Trophoblast cell (in vitro differentiated cells and primary cell): ENCODE measurements around the gene BCL2L11.

ENCODE experiments used
- DNase-seq, 2 donors: peaks; one replicate each; pipeline ENCODE4 v3.0.0-alpha.2; 2016
- H2AFZ ChIP-seq: 2 replicates; pipeline ENCODE4 v1.6.1; 2013; ENCODE audit warnings: low read length, moderate library complexity, mild to moderate bottlenecking; ENCODE audit not compliant: insufficient read depth, poor library complexity
- H2AK5ac ChIP-seq: 2 replicates; pipeline ENCODE4 v1.6.1; 2013; ENCODE audit warnings: mild to moderate bottlenecking, low read length
- H2BK120ac ChIP-seq: 2 replicates; pipeline ENCODE4 v1.6.1; 2013; ENCODE audit warnings: low read length, mild to moderate bottlenecking, moderate library complexity; ENCODE audit not compliant: insufficient read depth, poor library complexity
- H2BK12ac ChIP-seq: 2 replicates; pipeline ENCODE4 v1.6.1; 2013; ENCODE audit warnings: mild to moderate bottlenecking, low read length, moderate library complexity
- H2BK5ac ChIP-seq: 2 replicates; pipeline ENCODE4 v1.6.1; 2013; ENCODE audit warnings: low read length, low read depth, moderate library complexity, mild to moderate bottlenecking; ENCODE audit not compliant: poor library complexity
- H3K14ac ChIP-seq: 2 replicates; pipeline ENCODE4 v1.6.1; 2013; ENCODE audit warnings: mild to moderate bottlenecking, low read length
- H3K18ac ChIP-seq: 2 replicates; pipeline ENCODE4 v1.6.1; 2013; ENCODE audit warnings: mild to moderate bottlenecking, low read length
- H3K23ac ChIP-seq: 2 replicates; pipeline ENCODE4 v1.6.1; 2013; ENCODE audit warnings: low read length
- H3K27ac ChIP-seq: 2 replicates; pipeline ENCODE4 v1.5.1; 2013; ENCODE audit warnings: low read depth, mild to moderate bottlenecking, inconsistent platforms, low read length, moderate library complexity
- H3K27me3 ChIP-seq: 2 replicates; pipeline ENCODE4 v1.6.1; 2013; ENCODE audit warnings: inconsistent platforms, mild to moderate bottlenecking, low read length, moderate library complexity; ENCODE audit not compliant: insufficient read depth
- H3K36me3 ChIP-seq, 2 experiments: 1 replicate in 1 of 2; 2 replicates in 1 of 2; pipeline ENCODE4 v1.6.1; 2013; ENCODE audit warnings: low read length in 2 of 2, mild to moderate bottlenecking in 2 of 2, moderate library complexity in 1 of 2; ENCODE audit not compliant: insufficient read depth in 2 of 2, control insufficient read depth in 1 of 2
- H3K4ac ChIP-seq: 2 replicates; pipeline ENCODE4 v1.6.1; 2013; ENCODE audit warnings: low read depth, mild to moderate bottlenecking, low read length, moderate library complexity
- H3K4me1 ChIP-seq, 2 experiments: 1 replicate in 1 of 2; 2 replicates in 1 of 2; pipeline ENCODE4 v1.6.1; 2013; ENCODE audit warnings: low read length in 2 of 2, mild to moderate bottlenecking in 2 of 2, moderate library complexity in 1 of 2; ENCODE audit not compliant: insufficient read depth in 2 of 2, control insufficient read depth in 1 of 2
- H3K4me2 ChIP-seq: 2 replicates; pipeline ENCODE4 v1.6.1; 2013; ENCODE audit warnings: inconsistent platforms, mild to moderate bottlenecking, low read length, moderate library complexity
- H3K4me3 ChIP-seq: 2 replicates; pipeline ENCODE4 v1.5.1; 2013; ENCODE audit warnings: mild to moderate bottlenecking, low read depth, low read length, inconsistent platforms
- H3K79me1 ChIP-seq: one replicate; pipeline ENCODE4 v1.6.1; 2013; ENCODE audit warnings: low read length
- H3K79me2 ChIP-seq: 2 replicates; pipeline ENCODE4 v1.6.1; 2013; ENCODE audit warnings: low read length, mild to moderate bottlenecking; ENCODE audit not compliant: control insufficient read depth, insufficient read depth, poor library complexity
- H3K9ac ChIP-seq: 2 replicates; pipeline ENCODE4 v1.6.1; 2013; ENCODE audit warnings: mild to moderate bottlenecking, low read length
- H3K9me3 ChIP-seq: 2 replicates; pipeline ENCODE4 v1.6.1; 2013; ENCODE audit warnings: low read depth, mild to moderate bottlenecking, control low read depth, inconsistent platforms, low read length; ENCODE audit not compliant: insufficient read depth
- H4K12ac ChIP-seq: 2 replicates; pipeline ENCODE4 v1.6.1; 2013; ENCODE audit warnings: low read depth, mild to moderate bottlenecking, low read length, moderate library complexity
- H4K8ac ChIP-seq: 2 replicates; pipeline ENCODE4 v1.6.1; 2013; ENCODE audit warnings: low read depth, mild to moderate bottlenecking, low read length, moderate library complexity
- H4K91ac ChIP-seq: one replicate; pipeline ENCODE4 v1.6.1; 2013; ENCODE audit warnings: low read depth, mild to moderate bottlenecking, low read length, moderate library complexity
- WGBS: extraction: QIAGEN DNeasy Blood & Tissue Kit; methylation state at CpG from one replicate; pipeline ENCODE4 v1.1.7; 2013; ENCODE audit warnings: missing lambda C conversion rate; ENCODE audit not compliant: insufficient read length, insufficient coverage; ENCODE audit errors: extremely low coverage; 5-methylcytosine and 5-hydroxymethylcytosine counted together

Gene BCL2L11

DNA sequence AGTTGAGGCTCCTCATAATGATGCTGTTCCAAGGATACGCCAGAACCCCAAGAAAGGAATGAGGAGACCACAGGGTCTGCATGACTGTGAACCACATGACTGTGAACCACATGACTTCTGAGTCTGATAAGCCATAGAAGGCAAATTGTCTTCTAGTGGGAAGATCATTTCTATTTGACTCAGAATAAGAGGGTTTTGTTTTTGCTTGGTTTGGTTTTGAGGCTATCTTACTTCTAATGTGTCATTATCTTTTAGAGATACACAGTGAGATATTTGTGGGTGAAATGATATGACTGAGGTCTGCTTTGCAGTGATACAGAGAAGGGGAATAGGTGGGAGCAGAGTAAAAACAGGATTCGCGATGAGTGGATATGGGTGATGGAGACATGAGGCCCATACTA, 28.9 kb upstream of the BCL2L11 start:
- Histone ChIP-seq H2BK5ac (no peak overlapping the region), H3K36me3 (no peaks in the 10 kb centered on the region), H3K27me3 (no peaks in the 10 kb centered on the region), H3K4me1 (no peaks in the 10 kb centered on the region), H4K8ac (no peak overlapping the region), H4K91ac (no peak overlapping the region), H3K4ac (no peak overlapping the region), H3K79me1 (no peaks in the 10 kb centered on the region), H3K14ac (no peak overlapping the region), H3K79me2 (no peaks in the 10 kb centered on the region), H3K4me3 (no peak overlapping the region), H2AFZ (no peak overlapping the region), H3K23ac (no peak overlapping the region), H3K4me2 (no peak overlapping the region), H4K12ac (no peak overlapping the region), H3K27ac (no peak overlapping the region), H2BK120ac (no peak overlapping the region), H3K9ac (no peak overlapping the region), H3K18ac (no peak overlapping the region), H3K9me3 (no peaks in the 10 kb centered on the region), H2AK5ac (no peak overlapping the region), H2BK12ac (no peak overlapping the region)
- WGBS, result no CpG with 5 or more reads among the region's 3 CpGs
- DNase-seq, result no peak

DNA sequence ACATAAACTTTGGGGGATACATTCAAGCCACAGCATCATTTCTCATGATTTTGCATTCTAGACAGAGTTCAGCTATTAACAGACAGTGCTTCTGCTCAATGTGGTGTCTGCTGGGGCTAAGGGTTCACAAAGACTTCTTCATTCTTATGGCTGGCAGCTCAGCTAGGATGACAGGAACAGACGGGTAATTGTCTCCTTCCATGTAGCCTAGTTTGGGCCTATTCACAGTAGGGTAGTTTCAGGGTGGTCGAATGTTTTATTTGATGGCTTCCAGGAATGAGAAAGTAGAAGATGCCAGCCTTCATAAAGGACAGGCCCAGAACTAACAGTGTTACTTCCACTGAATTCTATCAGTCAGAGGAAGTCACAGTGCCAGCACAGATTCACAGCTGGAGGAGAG, 26.0 kb upstream of the BCL2L11 start:
- H2AFZ ChIP-seq, result no peak overlapping the region
- WGBS, result no CpG with 5 or more reads among the region's 2 CpGs
- H3K23ac ChIP-seq, result no peak overlapping the region

DNA sequence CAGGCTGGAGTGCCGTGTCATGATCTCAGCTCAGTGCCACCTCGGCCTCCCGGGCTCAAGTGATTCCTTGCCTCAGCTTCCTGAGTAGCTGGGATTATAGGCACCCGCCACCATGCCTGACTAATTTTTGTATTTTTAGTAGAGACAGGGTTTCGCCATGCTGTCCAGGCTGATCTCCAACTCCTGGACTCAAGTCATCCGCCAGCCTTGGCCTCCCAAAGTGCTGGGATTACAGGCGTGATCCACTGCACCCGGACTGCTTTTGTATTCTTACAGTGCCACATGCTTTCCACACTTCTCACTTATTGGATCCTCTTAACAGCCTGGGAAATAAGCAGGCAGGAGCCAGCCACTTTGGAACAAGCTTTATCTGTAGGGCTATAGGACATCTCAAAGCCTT, 25.3 kb upstream of the BCL2L11 start:
- Histone ChIP-seq H3K4me3 (no peak overlapping the region), H2AK5ac (no peak overlapping the region)
- no CpG with 5 or more reads among the region's 8 CpGs for WGBS

More for the DNA sequence above, 26.0 kb upstream of the BCL2L11 start:
- Histone ChIP-seq H3K36me3 (no peaks in the 10 kb centered on the region), H3K4me1 (no peaks in the 10 kb centered on the region), H2BK5ac (no peak overlapping the region), H4K12ac (no peak overlapping the region), H3K27me3 (no peaks in the 10 kb centered on the region), H2BK12ac (no peak overlapping the region), H3K14ac (no peak overlapping the region), H3K9ac (no peak overlapping the region), H3K27ac (no peak overlapping the region), H3K79me1 (no peaks in the 10 kb centered on the region), H2BK120ac (no peak overlapping the region), H3K9me3 (no peaks in the 10 kb centered on the region), H3K4ac (no peak overlapping the region), H3K4me2 (no peak overlapping the region), H3K18ac (no peak overlapping the region), H3K79me2 (no peaks in the 10 kb centered on the region), H4K91ac (no peak overlapping the region), H4K8ac (no peak overlapping the region), H2AK5ac (no peak overlapping the region), H3K4me3 (no peak overlapping the region)
- no peak for DNase-seq

DNA sequence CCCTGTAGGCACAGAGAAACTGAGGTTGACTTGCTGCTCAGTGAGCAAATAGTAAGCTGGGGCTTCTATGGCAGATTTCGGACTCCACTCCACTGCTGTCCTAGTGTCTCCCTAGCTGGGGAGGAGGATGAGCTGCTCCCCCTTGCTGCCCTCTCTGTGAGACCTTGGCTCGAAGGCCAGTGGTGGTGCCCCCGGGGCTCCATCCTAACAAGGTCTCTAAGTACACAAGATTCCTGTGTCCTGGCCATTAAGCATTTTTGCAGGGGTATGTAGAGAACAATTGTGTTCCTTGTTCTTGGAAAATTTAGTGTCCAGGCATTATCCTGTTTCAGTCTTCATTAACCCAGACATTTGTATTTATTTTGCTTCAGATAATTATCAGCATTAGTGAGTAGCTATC, 21.3 kb upstream of the BCL2L11 start:
- H3K18ac ChIP-seq, result no peak overlapping the region
- H3K36me3 ChIP-seq, result no peaks in the 10 kb centered on the region
- no peak overlapping the region for H2BK120ac ChIP-seq
- no peak overlapping the region for H3K9ac ChIP-seq
- no peak overlapping the region for H3K4me2 ChIP-seq
- no peak overlapping the region for H3K4me3 ChIP-seq
- H2AFZ ChIP-seq, result no peak overlapping the region
- no peak overlapping the region for H2BK5ac ChIP-seq
- no peaks in the 10 kb centered on the region for H3K9me3 ChIP-seq
- no peaks in the 10 kb centered on the region for H3K79me2 ChIP-seq
- no peak overlapping the region for H3K14ac ChIP-seq
- no peak overlapping the region for H2AK5ac ChIP-seq
- H2BK12ac ChIP-seq, result no peak overlapping the region
- DNase-seq, result no peak
- no peak overlapping the region for H4K12ac ChIP-seq
- H3K23ac ChIP-seq, result no peak overlapping the region
- no peaks in the 10 kb centered on the region for H3K79me1 ChIP-seq
- H4K91ac ChIP-seq, result no peak overlapping the region
- H4K8ac ChIP-seq, result no peak overlapping the region
- no peak overlapping the region for H3K27ac ChIP-seq
- H3K4me1 ChIP-seq, result no peaks in the 10 kb centered on the region
- WGBS, result no CpG with 5 or more reads among the region's 3 CpGs
- H3K27me3 ChIP-seq, result no peaks in the 10 kb centered on the region
- no peak overlapping the region for H3K4ac ChIP-seq

More for the DNA sequence above, 25.3 kb upstream of the BCL2L11 start:
- Histone ChIP-seq H4K12ac (no peak overlapping the region), H3K14ac (no peak overlapping the region), H4K8ac (no peak overlapping the region), H3K18ac (no peak overlapping the region), H2BK12ac (no peak overlapping the region), H3K27me3 (no peaks in the 10 kb centered on the region), H2BK5ac (no peak overlapping the region), H3K79me1 (no peaks in the 10 kb centered on the region), H2AFZ (no peak overlapping the region), H3K9me3 (no peaks in the 10 kb centered on the region), H3K4ac (no peak overlapping the region), H3K23ac (no peak overlapping the region), H2BK120ac (no peak overlapping the region), H3K9ac (no peak overlapping the region), H3K36me3 (no peaks in the 10 kb centered on the region), H3K27ac (no peak overlapping the region), H3K79me2 (no peaks in the 10 kb centered on the region), H3K4me2 (no peak overlapping the region), H3K4me1 (no peaks in the 10 kb centered on the region), H4K91ac (no peak overlapping the region)
- no peak for DNase-seq
